SK-N-SH treated with all-trans-retinoic acid at 6 μM for 48 hours (cell line): ENCODE measurements around the gene VHLL.

ENCODE experiments used
- ATAC-seq: fragments of 200-7000 bp; cut with Tn5 transposase; 3 replicates; pipeline ENCODE4 v1.9.1; 2020; ENCODE audit warnings: mild to moderate bottlenecking, moderate library complexity
- ARNTL ChIP-seq: fragments of 450-650 bp; formaldehyde crosslinking; IDR thresholded peaks from 2 replicates; pipeline ENCODE4 v1.5.0; 2020; ENCODE audit warnings: low read depth, mild to moderate bottlenecking, moderate library complexity, borderline replicate concordance
- BACH2 ChIP-seq: fragments of 250-450 bp; sonication (Bioruptor Pico); IDR thresholded peaks from 2 replicates; pipeline ENCODE4 v1.9.0; 2021; ENCODE audit warnings: mild to moderate bottlenecking, borderline replicate concordance
- CSDC2 ChIP-seq: fragments of 250-450 bp; sonication (Bioruptor Pico); IDR thresholded peaks from 2 replicates; pipeline ENCODE4 v1.5.0; 2020; ENCODE audit warnings: mild to moderate bottlenecking, moderate library complexity
- CSRNP3 ChIP-seq: fragments of 250-450 bp; sonication (Bioruptor Pico); IDR thresholded peaks from 2 replicates; pipeline ENCODE4 v1.5.1; 2021; ENCODE audit warnings: mild to moderate bottlenecking, moderate library complexity
- ESRRG ChIP-seq: fragments of 250-450 bp; sonication (Bioruptor Pico); IDR thresholded peaks from 2 replicates; pipeline ENCODE4 v1.6.1; 2021; ENCODE audit warnings: mild to moderate bottlenecking
- GLIS3 ChIP-seq: fragments of 250-450 bp; sonication (Bioruptor Pico); IDR thresholded peaks from 2 replicates; pipeline ENCODE4 v1.5.0; 2020; ENCODE audit warnings: mild to moderate bottlenecking, moderate library complexity
- ISL1 ChIP-seq: fragments of 250-450 bp; sonication (Bioruptor Pico); IDR thresholded peaks from 2 replicates; pipeline ENCODE4 v2.1.2; 2022; ENCODE audit warnings: mild to moderate bottlenecking, moderate library complexity
- OSR1 ChIP-seq: fragments of 250-450 bp; sonication (Bioruptor Pico); IDR thresholded peaks from 2 replicates; pipeline ENCODE4 v1.8.0; 2022; ENCODE audit warnings: moderate library complexity, mild to moderate bottlenecking, inconsistent platforms
- PPARA ChIP-seq: fragments of 250-450 bp; sonication (Bioruptor Pico); IDR thresholded peaks from 2 replicates; pipeline ENCODE4 v1.5.0; 2020; ENCODE audit warnings: mild to moderate bottlenecking, borderline replicate concordance
- RARB ChIP-seq: fragments of 250-450 bp; sonication (Bioruptor Pico); IDR thresholded peaks from 2 replicates; pipeline ENCODE4 v1.8.0; 2021; ENCODE audit warnings: mild to moderate bottlenecking, moderate library complexity
- SNAI2 ChIP-seq: fragments of 250-450 bp; sonication (Bioruptor Pico); IDR thresholded peaks from 2 replicates; pipeline ENCODE4 v1.5.0; 2020; ENCODE audit warnings: mild to moderate bottlenecking, moderate library complexity
- TCF4 ChIP-seq: fragments of 250-450 bp; sonication (Bioruptor Pico); IDR thresholded peaks from 2 replicates; pipeline ENCODE4 v1.8.0; 2021; ENCODE audit warnings: mild to moderate bottlenecking, moderate library complexity, borderline replicate concordance
- TOX ChIP-seq: fragments of 250-450 bp; sonication (Bioruptor Pico); IDR thresholded peaks from 2 replicates; pipeline ENCODE4 v1.8.0; 2021; ENCODE audit warnings: mild to moderate bottlenecking, moderate library complexity, borderline replicate concordance
- TSHZ2 ChIP-seq: fragments of 250-450 bp; sonication (Bioruptor Pico); IDR thresholded peaks from 2 replicates; pipeline ENCODE4 v1.5.0; 2020; ENCODE audit warnings: mild to moderate bottlenecking, moderate library complexity
- ZC3H10 ChIP-seq: fragments of 250-450 bp; sonication (Bioruptor Pico); IDR thresholded peaks from 2 replicates; pipeline ENCODE4 v1.5.1; 2021; ENCODE audit warnings: mild to moderate bottlenecking, moderate library complexity
- ZFP30 ChIP-seq: fragments of 450-650 bp; formaldehyde crosslinking; IDR thresholded peaks from 2 replicates; pipeline ENCODE4 v1.5.0; 2022; ENCODE audit warnings: mild to moderate bottlenecking, moderate library complexity
- ZNF565 ChIP-seq: fragments of 450-650 bp; formaldehyde crosslinking; conservative IDR thresholded peaks from 2 replicates; pipeline ENCODE4 v1.5.0; 2020; ENCODE audit warnings: low read depth, mild to moderate bottlenecking, moderate library complexity
- ZNF70 ChIP-seq: fragments of 450-650 bp; formaldehyde crosslinking; IDR thresholded peaks from 2 replicates; pipeline ENCODE4 v1.5.0; 2020; ENCODE audit warnings: mild to moderate bottlenecking, moderate library complexity
- ZNF8 ChIP-seq: fragments of 450-650 bp; formaldehyde crosslinking; IDR thresholded peaks from 2 replicates; pipeline ENCODE4 v1.5.0; 2020; ENCODE audit warnings: mild to moderate bottlenecking, moderate library complexity
- TF ChIP-seq, protein P1 (sequence below): fragments of 250-450 bp; sonication (Bioruptor Pico); IDR thresholded peaks from 2 replicates; pipeline ENCODE4 v1.8.0; 2021; ENCODE audit warnings: low read depth, mild to moderate bottlenecking, moderate library complexity, borderline replicate concordance
- TF ChIP-seq, protein P2 (sequence below): fragments of 250-450 bp; sonication (Bioruptor Pico); IDR thresholded peaks from 2 replicates; pipeline ENCODE4 v1.8.0; 2020; ENCODE audit warnings: mild to moderate bottlenecking, moderate library complexity, borderline replicate concordance
- TF ChIP-seq, protein P3 (sequence below): fragments of 250-450 bp; sonication (Bioruptor Pico); IDR thresholded peaks from 2 replicates; pipeline ENCODE4 v1.5.1; 2020; ENCODE audit warnings: low read depth, mild to moderate bottlenecking, moderate library complexity

Gene VHLL

GRCh38 chr1:156258859-156259258 lies 40.2 kb downstream of the VHLL start:
- TF ChIP-seq ZNF565 (CRISPR knock-in tag) (no peak), ZNF70 (CRISPR knock-in tag) (no peak), TOX (CRISPR knock-in tag) (no peak), PPARA (CRISPR knock-in tag) (no peak), CSRNP3 (CRISPR knock-in tag) (no peak), ISL1 (no peak), SNAI2 (CRISPR knock-in tag) (no peak), RARB (no peak), GLIS3 (CRISPR knock-in tag) (no peak), ESRRG (CRISPR knock-in tag) (no peak), TCF4 (CRISPR knock-in tag) (no peak), ZFP30 (CRISPR knock-in tag) (no peak)
- TF ChIP-seq, protein P1, sequence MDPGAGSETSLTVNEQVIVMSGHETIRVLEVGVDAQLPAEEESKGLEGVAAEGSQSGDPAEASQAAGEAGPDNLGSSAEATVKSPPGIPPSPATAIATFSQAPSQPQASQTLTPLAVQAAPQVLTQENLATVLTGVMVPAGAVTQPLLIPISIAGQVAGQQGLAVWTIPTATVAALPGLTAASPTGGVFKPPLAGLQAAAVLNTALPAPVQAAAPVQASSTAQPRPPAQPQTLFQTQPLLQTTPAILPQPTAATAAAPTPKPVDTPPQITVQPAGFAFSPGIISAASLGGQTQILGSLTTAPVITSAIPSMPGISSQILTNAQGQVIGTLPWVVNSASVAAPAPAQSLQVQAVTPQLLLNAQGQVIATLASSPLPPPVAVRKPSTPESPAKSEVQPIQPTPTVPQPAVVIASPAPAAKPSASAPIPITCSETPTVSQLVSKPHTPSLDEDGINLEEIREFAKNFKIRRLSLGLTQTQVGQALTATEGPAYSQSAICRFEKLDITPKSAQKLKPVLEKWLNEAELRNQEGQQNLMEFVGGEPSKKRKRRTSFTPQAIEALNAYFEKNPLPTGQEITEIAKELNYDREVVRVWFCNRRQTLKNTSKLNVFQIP, result no peak
- TF ChIP-seq, all 23 proteins: peak for 0
- ATAC-seq, result no peak

DNA sequence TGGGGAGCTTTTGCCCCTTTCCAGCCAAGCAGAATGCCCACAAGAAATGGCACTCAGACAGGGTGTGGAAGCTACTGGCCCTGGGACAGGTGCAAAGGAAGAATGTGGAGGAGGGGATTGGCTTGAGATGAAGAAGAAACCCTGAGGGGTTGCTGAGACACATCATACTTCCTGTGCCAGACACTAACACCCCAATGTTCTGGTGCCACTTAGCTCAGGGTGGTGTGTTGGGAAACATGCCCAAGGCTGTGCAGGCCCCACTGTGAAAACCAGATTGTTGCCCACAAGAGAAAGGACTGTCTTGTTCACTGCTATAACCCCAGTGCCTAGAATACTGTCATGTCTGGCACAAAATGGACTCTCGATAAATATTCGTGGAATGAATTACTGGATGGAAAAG lies 41.4 kb downstream of the VHLL start:
- ATAC-seq, result no peak
- TF ChIP-seq CSRNP3 (CRISPR knock-in tag), result no peak
- no peak for TF ChIP-seq ZNF8
- TF ChIP-seq ZNF565 (CRISPR knock-in tag), result no peak
- no peak for TF ChIP-seq GLIS3 (CRISPR knock-in tag)
- TF ChIP-seq SNAI2 (CRISPR knock-in tag), result no peak

- TF ChIP-seq TOX (CRISPR knock-in tag), result no peak
- TF ChIP-seq BACH2 (CRISPR knock-in tag), result no peak
- no peak for TF ChIP-seq OSR1 (CRISPR knock-in tag)
- TF ChIP-seq ISL1, result no peak
- no peak for TF ChIP-seq GLIS3 (CRISPR knock-in tag)
- TF ChIP-seq, protein P2, sequence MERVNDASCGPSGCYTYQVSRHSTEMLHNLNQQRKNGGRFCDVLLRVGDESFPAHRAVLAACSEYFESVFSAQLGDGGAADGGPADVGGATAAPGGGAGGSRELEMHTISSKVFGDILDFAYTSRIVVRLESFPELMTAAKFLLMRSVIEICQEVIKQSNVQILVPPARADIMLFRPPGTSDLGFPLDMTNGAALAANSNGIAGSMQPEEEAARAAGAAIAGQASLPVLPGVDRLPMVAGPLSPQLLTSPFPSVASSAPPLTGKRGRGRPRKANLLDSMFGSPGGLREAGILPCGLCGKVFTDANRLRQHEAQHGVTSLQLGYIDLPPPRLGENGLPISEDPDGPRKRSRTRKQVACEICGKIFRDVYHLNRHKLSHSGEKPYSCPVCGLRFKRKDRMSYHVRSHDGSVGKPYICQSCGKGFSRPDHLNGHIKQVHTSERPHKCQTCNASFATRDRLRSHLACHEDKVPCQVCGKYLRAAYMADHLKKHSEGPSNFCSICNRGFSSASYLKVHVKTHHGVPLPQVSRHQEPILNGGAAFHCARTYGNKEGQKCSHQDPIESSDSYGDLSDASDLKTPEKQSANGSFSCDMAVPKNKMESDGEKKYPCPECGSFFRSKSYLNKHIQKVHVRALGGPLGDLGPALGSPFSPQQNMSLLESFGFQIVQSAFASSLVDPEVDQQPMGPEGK, result no peak
- no peak for TF ChIP-seq CSDC2 (CRISPR knock-in tag)
- TF ChIP-seq RARB, result no peak
- no peak for TF ChIP-seq ZNF565 (CRISPR knock-in tag)
- no peak for TF ChIP-seq ZNF70 (CRISPR knock-in tag)
- TF ChIP-seq ZC3H10 (CRISPR knock-in tag), result no peak
- TF ChIP-seq ARNTL (CRISPR knock-in tag), result no peak
- no peak for ATAC-seq
These were observed 45.5 kb downstream of the VHLL start for GRCh38 chr1:156253634-156254033.

DNA sequence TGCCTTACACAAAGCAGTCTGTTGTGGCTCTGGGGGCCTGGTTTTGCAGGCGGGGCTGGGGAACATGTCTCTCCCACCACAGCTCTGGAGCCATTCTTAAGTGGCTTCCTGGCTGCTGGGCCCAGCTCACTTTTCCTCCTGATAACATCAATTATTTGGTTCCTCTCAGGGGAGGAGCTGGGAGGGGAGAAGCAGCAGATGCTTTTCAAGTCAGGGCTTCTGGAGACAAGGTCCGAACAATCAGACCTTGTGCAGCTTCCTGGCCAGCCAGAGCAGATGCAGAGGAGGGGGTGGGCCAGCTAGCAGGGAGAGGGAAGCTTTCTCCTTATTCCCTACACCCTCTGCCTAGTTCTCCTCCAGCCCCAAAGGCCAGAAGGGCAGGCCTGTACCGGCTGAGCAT lies 47.6 kb downstream of the VHLL start:
- ATAC-seq, result peak; percentile 56
- TF ChIP-seq TSHZ2, result peak; percentile 16; the same call in 1 of the 2 replicates
- no peak for TF ChIP-seq ARNTL (CRISPR knock-in tag)
- TF ChIP-seq TOX (CRISPR knock-in tag), result no peak
- peak; percentile 99 for TF ChIP-seq ZNF70 (CRISPR knock-in tag)
- TF ChIP-seq ZFP30 (CRISPR knock-in tag), result no peak
- TF ChIP-seq ZC3H10 (CRISPR knock-in tag), result no peak
- TF ChIP-seq OSR1 (CRISPR knock-in tag), result no peak
- no peak for TF ChIP-seq BACH2 (CRISPR knock-in tag)
- TF ChIP-seq, protein P3, sequence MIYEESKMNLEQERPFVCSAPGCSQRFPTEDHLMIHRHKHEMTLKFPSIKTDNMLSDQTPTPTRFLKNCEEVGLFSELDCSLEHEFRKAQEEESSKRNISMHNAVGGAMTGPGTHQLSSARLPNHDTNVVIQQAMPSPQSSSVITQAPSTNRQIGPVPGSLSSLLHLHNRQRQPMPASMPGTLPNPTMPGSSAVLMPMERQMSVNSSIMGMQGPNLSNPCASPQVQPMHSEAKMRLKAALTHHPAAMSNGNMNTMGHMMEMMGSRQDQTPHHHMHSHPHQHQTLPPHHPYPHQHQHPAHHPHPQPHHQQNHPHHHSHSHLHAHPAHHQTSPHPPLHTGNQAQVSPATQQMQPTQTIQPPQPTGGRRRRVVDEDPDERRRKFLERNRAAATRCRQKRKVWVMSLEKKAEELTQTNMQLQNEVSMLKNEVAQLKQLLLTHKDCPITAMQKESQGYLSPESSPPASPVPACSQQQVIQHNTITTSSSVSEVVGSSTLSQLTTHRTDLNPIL (CRISPR knock-in tag), result no peak
- no peak for TF ChIP-seq CSDC2 (CRISPR knock-in tag)
- TF ChIP-seq TCF4 (CRISPR knock-in tag), result peak; percentile 82; the same call in 1 of the 2 replicates
- TF ChIP-seq CSRNP3 (CRISPR knock-in tag), result no peak
- no peak for TF ChIP-seq SNAI2 (CRISPR knock-in tag)
- TF ChIP-seq ZNF8, result no peak
- no peak for TF ChIP-seq PPARA (CRISPR knock-in tag)
- TF ChIP-seq ESRRG (CRISPR knock-in tag), result no peak
- TF ChIP-seq RARB, result no peak
- TF ChIP-seq, all 23 proteins: peak for 3
